ENCODE measurements around the gene KANSL2. TPM values are rescaled to one million over a fixed set of nuclear protein-coding genes. Genes with fewer than 3 reads are reported as not detected.
A peak's percentile ranks its signal among the peaks of the same experiment; 100 is the strongest.

KANSL2 gene
- polyA plus RNA-seq, 2 of the 4 experiments (the other 2 are of a cell fraction): 30.3 to 62.8 TPM

DNA sequence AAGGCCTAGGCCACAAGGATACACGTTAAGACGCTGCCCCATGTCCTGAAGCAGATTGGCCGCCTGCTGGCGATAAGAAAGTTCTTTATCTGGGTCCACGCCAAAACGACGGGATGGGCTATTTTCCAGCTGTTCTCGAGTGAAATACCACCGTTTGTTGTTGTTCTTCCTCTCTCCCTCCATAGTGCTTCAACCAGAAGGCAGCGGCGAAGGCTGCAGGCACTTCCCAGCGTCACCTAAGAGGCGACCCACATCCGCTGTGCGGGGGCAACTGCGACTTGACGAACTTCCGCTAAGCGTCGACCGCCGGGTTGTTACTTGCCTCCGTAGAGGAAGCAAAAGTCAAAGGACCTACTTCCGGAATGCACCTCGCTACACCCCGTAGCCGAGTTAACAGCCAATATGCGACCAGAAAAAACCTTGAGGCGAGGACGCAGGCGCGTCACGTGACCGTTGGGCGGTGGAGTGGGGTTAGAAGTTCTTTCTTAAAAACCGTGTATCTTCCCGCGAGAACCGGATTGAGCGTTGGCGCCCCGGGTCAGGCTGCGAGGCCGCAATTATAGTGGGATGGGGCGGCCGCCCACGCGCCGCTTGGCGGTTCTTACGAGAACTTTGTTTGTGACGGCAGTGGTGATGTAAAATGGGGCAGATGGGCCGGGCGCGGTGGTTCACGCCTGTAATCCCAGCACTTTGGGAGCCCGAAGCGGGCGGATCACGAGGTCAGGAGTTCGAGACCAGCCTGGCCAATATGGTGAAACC, 34.6 kb upstream of the KANSL2 start, which contains the start of gene CCNT1 (continued):
- TF ChIP-seq ZSCAN20 (CRISPR knock-in tag; IDR thresholded peaks at IDR 0.05) (peak; percentile 57; the same call in 1 of the 2 replicates), MYC (IDR thresholded peaks at IDR 0.05; ENCODE audit: borderline replicate concordance, low read length) (0 out of 2 replicates have a peak, but pooled peaks have one; percentile 72), RAD21 (conservative IDR thresholded peaks at IDR 0.05 in 1 of 2, IDR thresholded peaks at IDR 0.05 in 1 of 2) (no peak), NR3C1 (IDR thresholded peaks at IDR 0.05) (no peak), FOSL2 (IDR thresholded peaks at IDR 0.05) (no peak), FOSL2 (CRISPR knock-in tag; IDR thresholded peaks at IDR 0.05) (no peak; the same call in 1 of the 2 replicates), EHF (CRISPR knock-in tag; IDR thresholded peaks at IDR 0.05) (no peak), MAFK (IDR thresholded peaks at IDR 0.05; ENCODE audit: partially characterized antibody) (no peak), RNF2 (IDR thresholded peaks at IDR 0.05; ENCODE audit: borderline replicate concordance, low read depth) (no peak), HEYL (CRISPR knock-in tag; IDR thresholded peaks at IDR 0.05) (peak; percentile 77; the same call in 1 of the 2 replicates), CBX8 (IDR thresholded peaks at IDR 0.05) (no peak), POLR2AphosphoS2 (conservative IDR thresholded peaks at IDR 0.05; ENCODE audit: low read length) (no peak), HOXB5 (CRISPR knock-in tag; IDR thresholded peaks at IDR 0.05) (peak; percentile 56; the same call in 1 of the 2 replicates), PHF8 (IDR thresholded peaks at IDR 0.05; ENCODE audit: borderline replicate concordance, low read depth) (peak; percentile 88), RCOR1 (IDR thresholded peaks at IDR 0.05; ENCODE audit: low read depth, low read length) (no peak), CHD2 (IDR thresholded peaks at IDR 0.05; ENCODE audit: low read length, partially characterized antibody) (peak; percentile 95), MAZ (IDR thresholded peaks at IDR 0.05; ENCODE audit: borderline replicate concordance, low read depth, low read length) (0 out of 2 replicates have a peak, but pooled peaks have one; percentile 50), SREBF2 (IDR thresholded peaks at IDR 0.05) (no peak), BHLHE40 (IDR thresholded peaks at IDR 0.05; ENCODE audit: low read depth, low read length) (peak; percentile 40; the same call in 1 of the 2 replicates), CBX2 (IDR thresholded peaks at IDR 0.05; ENCODE audit: borderline replicate concordance, low read depth) (no peak), RARB (CRISPR knock-in tag; IDR thresholded peaks at IDR 0.05) (peak; percentile 52; the same call in 1 of the 2 replicates), JUNB (IDR thresholded peaks at IDR 0.05) (no peak), HOXB13 (CRISPR knock-in tag; IDR thresholded peaks at IDR 0.05; ENCODE audit: low read depth) (peak; percentile 17; the same call in 1 of the 2 replicates), FOSB (CRISPR knock-in tag; IDR thresholded peaks at IDR 0.05) (no peak; the same call in 1 of the 2 replicates)
- TF ChIP-seq, protein P1, sequence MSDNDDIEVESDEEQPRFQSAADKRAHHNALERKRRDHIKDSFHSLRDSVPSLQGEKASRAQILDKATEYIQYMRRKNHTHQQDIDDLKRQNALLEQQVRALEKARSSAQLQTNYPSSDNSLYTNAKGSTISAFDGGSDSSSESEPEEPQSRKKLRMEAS (IDR thresholded peaks at IDR 0.05): peak; percentile 92
- TF ChIP-seq, protein P2, sequence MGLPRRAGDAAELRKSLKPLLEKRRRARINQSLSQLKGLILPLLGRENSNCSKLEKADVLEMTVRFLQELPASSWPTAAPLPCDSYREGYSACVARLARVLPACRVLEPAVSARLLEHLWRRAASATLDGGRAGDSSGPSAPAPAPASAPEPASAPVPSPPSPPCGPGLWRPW (IDR thresholded peaks at IDR 0.05): no peak
- TF ChIP-seq, protein P3, sequence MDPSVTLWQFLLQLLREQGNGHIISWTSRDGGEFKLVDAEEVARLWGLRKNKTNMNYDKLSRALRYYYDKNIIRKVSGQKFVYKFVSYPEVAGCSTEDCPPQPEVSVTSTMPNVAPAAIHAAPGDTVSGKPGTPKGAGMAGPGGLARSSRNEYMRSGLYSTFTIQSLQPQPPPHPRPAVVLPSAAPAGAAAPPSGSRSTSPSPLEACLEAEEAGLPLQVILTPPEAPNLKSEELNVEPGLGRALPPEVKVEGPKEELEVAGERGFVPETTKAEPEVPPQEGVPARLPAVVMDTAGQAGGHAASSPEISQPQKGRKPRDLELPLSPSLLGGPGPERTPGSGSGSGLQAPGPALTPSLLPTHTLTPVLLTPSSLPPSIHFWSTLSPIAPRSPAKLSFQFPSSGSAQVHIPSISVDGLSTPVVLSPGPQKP (IDR thresholded peaks at IDR 0.05; ENCODE audit: low read depth, low read length): no peak
- TF ChIP-seq, protein P4, sequence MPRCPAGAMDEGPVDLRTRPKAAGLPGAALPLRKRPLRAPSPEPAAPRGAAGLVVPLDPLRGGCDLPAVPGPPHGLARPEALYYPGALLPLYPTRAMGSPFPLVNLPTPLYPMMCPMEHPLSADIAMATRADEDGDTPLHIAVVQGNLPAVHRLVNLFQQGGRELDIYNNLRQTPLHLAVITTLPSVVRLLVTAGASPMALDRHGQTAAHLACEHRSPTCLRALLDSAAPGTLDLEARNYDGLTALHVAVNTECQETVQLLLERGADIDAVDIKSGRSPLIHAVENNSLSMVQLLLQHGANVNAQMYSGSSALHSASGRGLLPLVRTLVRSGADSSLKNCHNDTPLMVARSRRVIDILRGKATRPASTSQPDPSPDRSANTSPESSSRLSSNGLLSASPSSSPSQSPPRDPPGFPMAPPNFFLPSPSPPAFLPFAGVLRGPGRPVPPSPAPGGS (IDR thresholded peaks at IDR 0.05): 0 out of 3 replicates have a peak, but pooled peaks have one; percentile 38

All from A549 (cell line).